ENCODE measurements around the gene RPS5.
"Not testable (repeated sequence)": the region's sequence is repeated elsewhere in the genome, so short reads cannot be mapped to it uniquely, and the experiment has no call there.

Gene RPS5

GRCh38 chr19:58386576-58387337, at the start of gene RPS5:
Gene RPS5 (plus strand): TSS chr19:58387269. CDS start chr19:58388138, 869 bp downstream.
- DNase-seq: peak; percentile 95

- no peak for DNase-seq
These were observed 48.7 kb upstream of the RPS5 start for GRCh38 chr19:58338336-58338735.

GRCh38 chr19:58338825-58339558, 48.1 kb upstream of the RPS5 start:
- no peak for DNase-seq

- no peak for DNase-seq
These were observed 41.5 kb upstream of the RPS5 start for GRCh38 chr19:58345558-58345957.

GRCh38 chr19:58346961-58347929, 39.8 kb upstream of the RPS5 start:
- peak; percentile 73 for DNase-seq

GRCh38 chr19:58348080-58348479, 39.0 kb upstream of the RPS5 start:
- not testable (repeated sequence) for DNase-seq

- no peak for DNase-seq
These were observed 37.5 kb upstream of the RPS5 start for GRCh38 chr19:58349590-58349989.

GRCh38 chr19:58350001-58350861, 36.8 kb upstream of the RPS5 start:
- no peak for DNase-seq

GRCh38 chr19:58350871-58351557, 36.1 kb upstream of the RPS5 start:
- DNase-seq: no peak

- no peak for DNase-seq
These were observed 35.6 kb upstream of the RPS5 start for GRCh38 chr19:58351558-58351878.

GRCh38 chr19:58351990-58352755, 34.9 kb upstream of the RPS5 start:
- DNase-seq: no peak

GRCh38 chr19:58352760-58353671, 34.1 kb upstream of the RPS5 start, which contains the start of gene A1BG:
Gene A1BG (minus strand): TSS chr19:58353492. CDS start chr19:58353437, 55 bp downstream.
- DNase-seq: no peak

- no peak for DNase-seq
These were observed 33.2 kb upstream of the RPS5 start for GRCh38 chr19:58353717-58354477.

- DNase-seq: no peak
These were observed 32.5 kb upstream of the RPS5 start for GRCh38 chr19:58354478-58355030.

GRCh38 chr19:58355215-58355796, 31.8 kb upstream of the RPS5 start:
- no peak for DNase-seq

- peak; percentile 57 for DNase-seq
These were observed 30.9 kb upstream of the RPS5 start for GRCh38 chr19:58355908-58356765.
